ENCODE measurements around the gene MCUB. TPM values are rescaled to one million over a fixed set of nuclear protein-coding genes. Genes with fewer than 3 reads are reported as not detected.
A peak's percentile ranks its signal among the peaks of the same experiment; 100 is the strongest.

The MCUB gene
- total and polyA plus RNA-seq, 9 of the 15 experiments (the other 6 are each of a cell fraction or from before 2014, with no cell fraction given): 1.4 to 21.5 (median 5.4) TPM

- in situ Hi-C loops (cut with MboI) (no loop called here), intact Hi-C loops (cut with micrococcal nuclease) (loop anchor here (10.0 kb wide), 1 partner anchor 266 kb away; no protein-coding TSS in a partner anchor)
- peaks cover 60% of the 10 kb centered on the region for H3K36me3 ChIP-seq (ENCODE audit: control insufficient read depth, insufficient read depth, low read length)
- 82% methylated on average over 1 of the region's 1 CpG for WGBS (ENCODE audit: insufficient coverage, low coverage, missing lambda C conversion rate)
- H3K4me3 ChIP-seq: no peak overlapping the region
- H3K4me2 ChIP-seq (ENCODE audit: insufficient read depth, low read length): no peak overlapping the region
- no peaks in the 10 kb centered on the region for H4K20me1 ChIP-seq (replicated peaks; ENCODE audit: control insufficient read depth, insufficient read depth, low read length)
- no peak overlapping the region for H2AFZ ChIP-seq (ENCODE audit: low read depth, low read length)
- no peak for DNase-seq (ENCODE audit: extremely low read depth in 1 of 4, low spot score in 3 of 4)
- peak; percentile 21 for ATAC-seq
- ChIA-PET POLR2A (interaction anchor here (0.7 kb wide), 1 partner anchor 20 kb away, joined by 3 read pairs; no protein-coding TSS in a partner anchor), CTCF (ENCODE audit: low intra/inter-chr PET ratio) (no interaction called here)
- TF ChIP-seq HMBOX1 (IDR thresholded peaks at IDR 0.05) (0 out of 2 replicates have a peak, but pooled peaks have one; percentile 37), PPARD (CRISPR knock-in tag; IDR thresholded peaks at IDR 0.05) (no peak), NRF1 (conservative IDR thresholded peaks at IDR 0.05 in 1 of 2, IDR thresholded peaks at IDR 0.05 in 1 of 2) (0 out of 4 replicates have a peak, but pooled peaks of 1 of the 2 experiments have one; percentile 27)
- H3K4me1 ChIP-seq (replicated peaks in 1 of 2; ENCODE audit: control insufficient read depth in 2 of 2, insufficient read depth in 2 of 2, low read length in 2 of 2): peaks cover 0 to 13% of the 10 kb centered on the region in 2 experiments; a peak in 3 of 5 replicates
- H3K27me3 ChIP-seq (ENCODE audit: control insufficient read depth in 2 of 2, insufficient read depth in 2 of 2, low read length in 2 of 2): no peaks in the 10 kb centered on the region
- H3K79me2 ChIP-seq (ENCODE audit: control insufficient read depth, insufficient read depth, low read length): no peaks in the 10 kb centered on the region
- no TSS peak for BruUV-seq (replicated peaks)
- H3K9me1 ChIP-seq (ENCODE audit: control insufficient read depth, insufficient read depth, low read length): no peaks in the 10 kb centered on the region
- peak overlapping the region; percentile 35; the same call in 2 of the 3 replicates for H3K27ac ChIP-seq (ENCODE audit: extremely low read depth, low read depth, low read length)
- H3K9ac ChIP-seq (ENCODE audit: insufficient read depth in 1 of 2, low read depth in 2 of 2, low read length in 2 of 2): 0 out of 4 replicates have a peak overlapping the region, but pooled peaks of 1 of the 2 experiments have one; percentile 7
- H3K9me3 ChIP-seq (replicated peaks; ENCODE audit: control insufficient read depth, insufficient read depth, low read depth, low read length): no peaks in the 10 kb centered on the region
- no peak for FAIRE-seq
Measured at GRCh38 chr4:109708990-109709389, 148.9 kb downstream of the MCUB start.

- Histone ChIP-seq H2AFZ (ENCODE audit: low read depth, low read length) (no peak overlapping the region), H3K27me3 (ENCODE audit: control insufficient read depth in 2 of 2, insufficient read depth in 2 of 2, low read length in 2 of 2) (no peaks in the 10 kb centered on the region), H3K4me3 (no peak overlapping the region), H3K9ac (ENCODE audit: insufficient read depth in 1 of 2, low read depth in 2 of 2, low read length in 2 of 2) (no peak overlapping the region), H3K9me3 (replicated peaks; ENCODE audit: control insufficient read depth, insufficient read depth, low read depth, low read length) (no peaks in the 10 kb centered on the region), H3K27ac (ENCODE audit: extremely low read depth, low read depth, low read length) (no peak overlapping the region), H4K20me1 (replicated peaks; ENCODE audit: control insufficient read depth, insufficient read depth, low read length) (no peaks in the 10 kb centered on the region), H3K79me2 (ENCODE audit: control insufficient read depth, insufficient read depth, low read length) (peaks cover 5% of the 10 kb centered on the region), H3K4me2 (ENCODE audit: insufficient read depth, low read length) (no peak overlapping the region), H3K4me1 (replicated peaks in 1 of 2; ENCODE audit: control insufficient read depth in 2 of 2, insufficient read depth in 2 of 2, low read length in 2 of 2) (peaks cover 0 to 4% of the 10 kb centered on the region in 2 experiments; a peak in 2 of 5 replicates), H3K9me1 (ENCODE audit: control insufficient read depth, insufficient read depth, low read length) (no peaks in the 10 kb centered on the region), H3K36me3 (ENCODE audit: control insufficient read depth, insufficient read depth, low read length) (peaks cover 90% of the 10 kb centered on the region)
- no peak for DNase-seq (ENCODE audit: extremely low read depth in 1 of 4, low spot score in 3 of 4)
- in situ Hi-C loops (cut with MboI) (loop anchor here (5.0 kb wide), 1 partner anchor 94 kb away; no protein-coding TSS in a partner anchor), intact Hi-C loops (cut with micrococcal nuclease) (no loop called here)
- ATAC-seq: no peak
- POLR2A ChIA-PET: interaction anchor here (0.6 kb wide), 1 partner anchor 54 kb away, joined by 3 read pairs; no protein-coding TSS in a partner anchor
- WGBS (ENCODE audit: insufficient coverage, low coverage, missing lambda C conversion rate): 84% methylated on average over 3 of the region's 3 CpGs
- CTCF ChIA-PET (ENCODE audit: low intra/inter-chr PET ratio): no interaction called here
- no TSS peak for BruUV-seq (replicated peaks)
- no peak for FAIRE-seq
- TF ChIP-seq NFXL1 (CRISPR knock-in tag; IDR thresholded peaks at IDR 0.05) (no peak), ZSCAN29 (IDR thresholded peaks at IDR 0.05) (no peak), NKRF (IDR thresholded peaks at IDR 0.05; ENCODE audit: borderline replicate concordance) (no peak), ZNF561 (CRISPR knock-in tag; conservative IDR thresholded peaks at IDR 0.05) (no peak), ADNP (tag; IDR thresholded peaks at IDR 0.05) (no peak), MEF2A (IDR thresholded peaks at IDR 0.05; ENCODE audit: control insufficient read depth, low read depth, low read length) (no peak), LEF1 (IDR thresholded peaks at IDR 0.05) (no peak)
Measured at GRCh38 chr4:109713500-109713899, 153.5 kb downstream of the MCUB start.
